ENCODE measurements around the gene DIO2. TPM values are rescaled to one million over a fixed set of nuclear protein-coding genes. Genes with fewer than 3 reads are reported as not detected.
A peak's percentile ranks its signal among the peaks of the same experiment; 100 is the strongest.

DIO2 gene
- total RNA-seq, 1 experiment from 2014 or later = 0.04 TPM

- no peak for TF ChIP-seq ZNF425 (CRISPR knock-in tag; conservative IDR thresholded peaks at IDR 0.05)
These were observed 12.6 kb upstream of the DIO2 start (continued) for GRCh38 chr14:80223696-80224465.

GRCh38 chr14:80216818-80217217 is 5.5 kb upstream of the DIO2 start:
- DNase-seq (ENCODE audit: low spot score) = no peak
- no peak for ATAC-seq
- peaks cover 3% of the 10 kb centered on the region for H3K27me3 Mint-ChIP-seq (ENCODE audit: low read depth)
- POLR2A ChIA-PET = no interaction called here
- peaks cover 9% of the 10 kb centered on the region for H3K4me1 Mint-ChIP-seq
- no peak for TF ChIP-seq ZBTB43 (CRISPR knock-in tag; IDR thresholded peaks at IDR 0.05)
- no peak for TF ChIP-seq FOXK1 (CRISPR knock-in tag; IDR thresholded peaks at IDR 0.05)
- peaks cover 3% of the 10 kb centered on the region; the same call in 1 of the 2 replicates for H3K36me3 Mint-ChIP-seq
- CTCF ChIA-PET = no interaction called here
- peaks cover 12% of the 10 kb centered on the region for H3K9me3 Mint-ChIP-seq
- no peak overlapping the region for H3K27ac Mint-ChIP-seq
- H3K4me3 Mint-ChIP-seq = no peak overlapping the region

- H3K9me3 Mint-ChIP-seq = peaks cover 4% of the 10 kb centered on the region
- ATAC-seq = peak; percentile 43
These were observed 4.7 kb upstream of the DIO2 start for GRCh38 chr14:80215756-80216581.

More at GRCh38 chr14:80215756-80216581, 4.7 kb upstream of the DIO2 start:
- H3K4me1 Mint-ChIP-seq = peaks cover 10% of the 10 kb centered on the region
- ChIA-PET CTCF (no interaction called here), POLR2A (no interaction called here)
- no peak overlapping the region for H3K27ac Mint-ChIP-seq
- H3K27me3 Mint-ChIP-seq (ENCODE audit: low read depth) = peaks cover 4% of the 10 kb centered on the region
- H3K36me3 Mint-ChIP-seq = peaks cover 3% of the 10 kb centered on the region; the same call in 1 of the 2 replicates
- no peak for DNase-seq (ENCODE audit: low spot score)
- no peak overlapping the region for H3K4me3 Mint-ChIP-seq
- TF ChIP-seq, protein P1, sequence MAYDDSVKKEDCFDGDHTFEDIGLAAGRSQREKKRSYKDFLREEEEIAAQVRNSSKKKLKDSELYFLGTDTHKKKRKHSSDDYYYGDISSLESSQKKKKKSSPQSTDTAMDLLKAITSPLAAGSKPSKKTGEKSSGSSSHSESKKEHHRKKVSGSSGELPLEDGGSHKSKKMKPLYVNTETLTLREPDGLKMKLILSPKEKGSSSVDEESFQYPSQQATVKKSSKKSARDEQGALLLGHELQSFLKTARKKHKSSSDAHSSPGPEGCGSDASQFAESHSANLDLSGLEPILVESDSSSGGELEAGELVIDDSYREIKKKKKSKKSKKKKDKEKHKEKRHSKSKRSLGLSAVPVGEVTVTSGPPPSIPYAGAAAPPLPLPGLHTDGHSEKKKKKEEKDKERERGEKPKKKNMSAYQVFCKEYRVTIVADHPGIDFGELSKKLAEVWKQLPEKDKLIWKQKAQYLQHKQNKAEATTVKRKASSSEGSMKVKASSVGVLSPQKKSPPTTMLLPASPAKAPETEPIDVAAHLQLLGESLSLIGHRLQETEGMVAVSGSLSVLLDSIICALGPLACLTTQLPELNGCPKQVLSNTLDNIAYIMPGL (CRISPR knock-in tag; IDR thresholded peaks at IDR 0.05) = no peak
- TF ChIP-seq ZNF263 (CRISPR knock-in tag; IDR thresholded peaks at IDR 0.05; ENCODE audit: low read depth) = no peak
- no peak for TF ChIP-seq HMGA2 (CRISPR knock-in tag; IDR thresholded peaks at IDR 0.05)
- TF ChIP-seq, protein P2, sequence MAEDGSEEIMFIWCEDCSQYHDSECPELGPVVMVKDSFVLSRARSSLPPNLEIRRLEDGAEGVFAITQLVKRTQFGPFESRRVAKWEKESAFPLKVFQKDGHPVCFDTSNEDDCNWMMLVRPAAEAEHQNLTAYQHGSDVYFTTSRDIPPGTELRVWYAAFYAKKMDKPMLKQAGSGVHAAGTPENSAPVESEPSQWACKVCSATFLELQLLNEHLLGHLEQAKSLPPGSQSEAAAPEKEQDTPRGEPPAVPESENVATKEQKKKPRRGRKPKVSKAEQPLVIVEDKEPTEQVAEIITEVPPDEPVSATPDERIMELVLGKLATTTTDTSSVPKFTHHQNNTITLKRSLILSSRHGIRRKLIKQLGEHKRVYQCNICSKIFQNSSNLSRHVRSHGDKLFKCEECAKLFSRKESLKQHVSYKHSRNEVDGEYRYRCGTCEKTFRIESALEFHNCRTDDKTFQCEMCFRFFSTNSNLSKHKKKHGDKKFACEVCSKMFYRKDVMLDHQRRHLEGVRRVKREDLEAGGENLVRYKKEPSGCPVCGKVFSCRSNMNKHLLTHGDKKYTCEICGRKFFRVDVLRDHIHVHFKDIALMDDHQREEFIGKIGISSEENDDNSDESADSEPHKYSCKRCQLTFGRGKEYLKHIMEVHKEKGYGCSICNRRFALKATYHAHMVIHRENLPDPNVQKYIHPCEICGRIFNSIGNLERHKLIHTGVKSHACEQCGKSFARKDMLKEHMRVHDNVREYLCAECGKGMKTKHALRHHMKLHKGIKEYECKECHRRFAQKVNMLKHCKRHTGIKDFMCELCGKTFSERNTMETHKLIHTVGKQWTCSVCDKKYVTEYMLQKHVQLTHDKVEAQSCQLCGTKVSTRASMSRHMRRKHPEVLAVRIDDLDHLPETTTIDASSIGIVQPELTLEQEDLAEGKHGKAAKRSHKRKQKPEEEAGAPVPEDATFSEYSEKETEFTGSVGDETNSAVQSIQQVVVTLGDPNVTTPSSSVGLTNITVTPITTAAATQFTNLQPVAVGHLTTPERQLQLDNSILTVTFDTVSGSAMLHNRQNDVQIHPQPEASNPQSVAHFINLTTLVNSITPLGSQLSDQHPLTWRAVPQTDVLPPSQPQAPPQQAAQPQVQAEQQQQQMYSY (CRISPR knock-in tag; IDR thresholded peaks at IDR 0.05) = no peak
- TF ChIP-seq RELA (CRISPR knock-in tag; IDR thresholded peaks at IDR 0.05; ENCODE audit: borderline replicate concordance) = no peak
- no peak for TF ChIP-seq MYBL2 (CRISPR knock-in tag; IDR thresholded peaks at IDR 0.05)
- TF ChIP-seq SMAD3 (CRISPR knock-in tag; IDR thresholded peaks at IDR 0.05; ENCODE audit: borderline replicate concordance) = no peak
- TF ChIP-seq ESRRA (CRISPR knock-in tag; IDR thresholded peaks at IDR 0.05; ENCODE audit: borderline replicate concordance) = no peak
- no peak for TF ChIP-seq EMX1 (CRISPR knock-in tag; IDR thresholded peaks at IDR 0.05)
- no peak for TF ChIP-seq TEAD1 (CRISPR knock-in tag; IDR thresholded peaks at IDR 0.05)
- TF ChIP-seq, protein P3, sequence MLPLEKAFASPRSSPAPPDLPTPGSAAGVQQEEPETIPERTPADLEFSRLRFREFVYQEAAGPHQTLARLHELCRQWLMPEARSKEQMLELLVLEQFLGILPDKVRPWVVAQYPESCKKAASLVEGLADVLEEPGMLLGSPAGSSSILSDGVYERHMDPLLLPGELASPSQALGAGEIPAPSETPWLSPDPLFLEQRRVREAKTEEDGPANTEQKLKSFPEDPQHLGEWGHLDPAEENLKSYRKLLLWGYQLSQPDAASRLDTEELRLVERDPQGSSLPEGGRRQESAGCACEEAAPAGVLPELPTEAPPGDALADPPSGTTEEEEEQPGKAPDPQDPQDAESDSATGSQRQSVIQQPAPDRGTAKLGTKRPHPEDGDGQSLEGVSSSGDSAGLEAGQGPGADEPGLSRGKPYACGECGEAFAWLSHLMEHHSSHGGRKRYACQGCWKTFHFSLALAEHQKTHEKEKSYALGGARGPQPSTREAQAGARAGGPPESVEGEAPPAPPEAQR (CRISPR knock-in tag; IDR thresholded peaks at IDR 0.05) = no peak
- no peak for TF ChIP-seq FOXP4 (CRISPR knock-in tag; IDR thresholded peaks at IDR 0.05)
- TF ChIP-seq, protein P4, sequence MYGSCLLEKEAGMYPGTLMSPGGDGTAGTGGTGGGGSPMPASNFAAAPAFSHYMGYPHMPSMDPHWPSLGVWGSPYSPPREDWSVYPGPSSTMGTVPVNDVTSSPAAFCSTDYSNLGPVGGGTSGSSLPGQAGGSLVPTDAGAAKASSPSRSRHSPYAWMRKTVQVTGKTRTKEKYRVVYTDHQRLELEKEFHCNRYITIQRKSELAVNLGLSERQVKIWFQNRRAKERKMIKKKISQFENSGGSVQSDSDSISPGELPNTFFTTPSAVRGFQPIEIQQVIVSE (CRISPR knock-in tag; IDR thresholded peaks at IDR 0.05; ENCODE audit: borderline replicate concordance) = no peak

Measured in WTC11 (cell line).